Loucy (cell line): Measurements from ENCODE around the gene PSMF1.

ENCODE experiments used
- H2AFZ ChIP-seq: fragments of 200-600 bp; sonication (generic); 2 replicates; pipeline ENCODE4 v1.6.0; 2016; ENCODE audit warnings: antibody characterized with exemption, mild to moderate bottlenecking, low read length, moderate library complexity
- H3F3A ChIP-seq: fragments of 200-600 bp; 2 replicates; pipeline ENCODE4 v1.6.0; 2016; ENCODE audit warnings: antibody characterized with exemption, low read depth, mild to moderate bottlenecking
- H3K27me3 ChIP-seq: fragments of 200-600 bp; sonication (generic); 2 replicates; pipeline ENCODE4 v1.6.1; 2014; ENCODE audit warnings: low read length, mild to moderate bottlenecking; ENCODE audit not compliant: insufficient read depth, poor library complexity, severe bottlenecking
- H3K36me3 ChIP-seq: fragments of 200-600 bp; sonication (generic); 2 replicates; pipeline ENCODE4 v1.6.1; 2016; ENCODE audit warnings: low read length; ENCODE audit not compliant: insufficient read depth
- H3K4me1 ChIP-seq: fragments of 200-600 bp; sonication (generic); 2 replicates; pipeline ENCODE4 v1.5.1; 2014; ENCODE audit warnings: low read length, mild to moderate bottlenecking; ENCODE audit not compliant: insufficient read depth, poor library complexity, severe bottlenecking
- H3K4me2 ChIP-seq: fragments of 200-600 bp; sonication (generic); 2 replicates; pipeline ENCODE4 v1.6.0; 2014; ENCODE audit warnings: antibody characterized with exemption, low read length, low read depth, mild to moderate bottlenecking; ENCODE audit not compliant: poor library complexity, severe bottlenecking
- H3K4me3 ChIP-seq: fragments of 200-600 bp; sonication (generic); 2 replicates; pipeline ENCODE4 v1.5.1; 2014; ENCODE audit warnings: low read length, mild to moderate bottlenecking, mixed read lengths; ENCODE audit not compliant: poor library complexity, severe bottlenecking
- H3K79me2 ChIP-seq: fragments of 200-600 bp; sonication (generic); 2 replicates; pipeline ENCODE4 v1.6.1; 2014; ENCODE audit warnings: low read length; ENCODE audit not compliant: insufficient read depth
- H3K9ac ChIP-seq: fragments of 200-600 bp; sonication (generic); 2 replicates; pipeline ENCODE4 v1.6.0; 2014; ENCODE audit warnings: mild to moderate bottlenecking, low read depth, low read length, moderate library complexity; ENCODE audit not compliant: poor library complexity, severe bottlenecking
- H3K9me2 ChIP-seq: fragments of 200-600 bp; sonication (generic); replicated peaks from 2 replicates; pipeline ENCODE4 v1.6.1; 2016; ENCODE audit warnings: low read depth, low read length, mixed read lengths
- H3K9me3 ChIP-seq: fragments of 200-600 bp; sonication (generic); 2 replicates; pipeline ENCODE4 v1.6.1; 2014; ENCODE audit warnings: mild to moderate bottlenecking, antibody characterized with exemption, low read length, low read depth; ENCODE audit not compliant: insufficient read depth
- H4K20me1 ChIP-seq: fragments of 200-600 bp; sonication (generic); 2 replicates; pipeline ENCODE4 v1.6.0; 2014; ENCODE audit warnings: antibody characterized with exemption, low read length, mild to moderate bottlenecking; ENCODE audit not compliant: insufficient read depth, poor library complexity, severe bottlenecking
- EZH2phosphoT487 ChIP-seq: fragments of 200-600 bp; IDR thresholded peaks from 2 replicates; pipeline ENCODE4 v1.6.1; 2018; ENCODE audit warnings: antibody characterized with exemption, mild to moderate bottlenecking, moderate library complexity, borderline replicate concordance
- TF ChIP-seq, protein P1 (sequence below): fragments of 200-600 bp; sonication (generic); conservative IDR thresholded peaks from 2 replicates; pipeline ENCODE4 v1.5.1; 2014; ENCODE audit warnings: mild to moderate bottlenecking, antibody characterized with exemption, low read length

Gene PSMF1

DNA sequence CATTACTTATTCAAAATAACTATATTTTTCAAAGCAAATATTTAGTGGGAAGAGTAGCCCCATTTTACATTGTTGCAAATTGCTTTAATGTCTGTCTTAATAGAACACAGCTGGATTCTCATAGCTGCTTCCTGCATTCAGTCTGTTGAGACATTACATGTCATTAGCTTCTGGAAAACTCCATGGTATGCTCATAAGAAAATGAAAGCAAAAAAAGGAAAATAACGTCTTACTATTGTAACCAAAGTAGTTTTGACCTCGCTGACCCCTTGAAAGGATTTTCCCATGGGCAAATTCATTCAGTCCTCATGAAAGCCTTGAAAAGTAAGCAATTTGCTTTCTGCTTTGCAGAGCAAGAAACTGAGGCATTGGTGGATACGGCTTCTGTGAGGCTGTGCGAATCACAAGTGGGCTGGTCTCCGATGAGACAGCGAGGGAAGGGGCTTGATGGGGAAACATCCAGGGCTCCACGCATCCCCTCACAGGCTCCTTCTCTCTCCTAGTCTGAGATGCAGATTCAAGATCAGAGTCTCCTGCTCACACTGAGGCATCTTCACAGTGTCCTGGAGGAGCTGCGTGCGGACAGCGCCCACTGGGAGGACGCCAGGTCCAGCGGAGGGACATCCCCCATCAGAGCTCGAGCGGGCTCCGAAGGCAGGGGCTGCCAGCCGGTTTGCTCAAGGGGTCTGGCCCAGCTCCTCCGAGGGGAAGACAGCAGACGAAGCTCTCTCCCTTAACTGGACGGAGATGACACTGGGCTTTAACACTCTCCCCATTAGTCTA lies 88.2 kb downstream of the PSMF1 start:
- no peak overlapping the region for H3K9ac ChIP-seq
- TF ChIP-seq, protein P1, sequence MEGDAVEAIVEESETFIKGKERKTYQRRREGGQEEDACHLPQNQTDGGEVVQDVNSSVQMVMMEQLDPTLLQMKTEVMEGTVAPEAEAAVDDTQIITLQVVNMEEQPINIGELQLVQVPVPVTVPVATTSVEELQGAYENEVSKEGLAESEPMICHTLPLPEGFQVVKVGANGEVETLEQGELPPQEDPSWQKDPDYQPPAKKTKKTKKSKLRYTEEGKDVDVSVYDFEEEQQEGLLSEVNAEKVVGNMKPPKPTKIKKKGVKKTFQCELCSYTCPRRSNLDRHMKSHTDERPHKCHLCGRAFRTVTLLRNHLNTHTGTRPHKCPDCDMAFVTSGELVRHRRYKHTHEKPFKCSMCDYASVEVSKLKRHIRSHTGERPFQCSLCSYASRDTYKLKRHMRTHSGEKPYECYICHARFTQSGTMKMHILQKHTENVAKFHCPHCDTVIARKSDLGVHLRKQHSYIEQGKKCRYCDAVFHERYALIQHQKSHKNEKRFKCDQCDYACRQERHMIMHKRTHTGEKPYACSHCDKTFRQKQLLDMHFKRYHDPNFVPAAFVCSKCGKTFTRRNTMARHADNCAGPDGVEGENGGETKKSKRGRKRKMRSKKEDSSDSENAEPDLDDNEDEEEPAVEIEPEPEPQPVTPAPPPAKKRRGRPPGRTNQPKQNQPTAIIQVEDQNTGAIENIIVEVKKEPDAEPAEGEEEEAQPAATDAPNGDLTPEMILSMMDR: no peak
- no peak for TF ChIP-seq EZH2phosphoT487
- no peak overlapping the region for H3K4me2 ChIP-seq

DNA sequence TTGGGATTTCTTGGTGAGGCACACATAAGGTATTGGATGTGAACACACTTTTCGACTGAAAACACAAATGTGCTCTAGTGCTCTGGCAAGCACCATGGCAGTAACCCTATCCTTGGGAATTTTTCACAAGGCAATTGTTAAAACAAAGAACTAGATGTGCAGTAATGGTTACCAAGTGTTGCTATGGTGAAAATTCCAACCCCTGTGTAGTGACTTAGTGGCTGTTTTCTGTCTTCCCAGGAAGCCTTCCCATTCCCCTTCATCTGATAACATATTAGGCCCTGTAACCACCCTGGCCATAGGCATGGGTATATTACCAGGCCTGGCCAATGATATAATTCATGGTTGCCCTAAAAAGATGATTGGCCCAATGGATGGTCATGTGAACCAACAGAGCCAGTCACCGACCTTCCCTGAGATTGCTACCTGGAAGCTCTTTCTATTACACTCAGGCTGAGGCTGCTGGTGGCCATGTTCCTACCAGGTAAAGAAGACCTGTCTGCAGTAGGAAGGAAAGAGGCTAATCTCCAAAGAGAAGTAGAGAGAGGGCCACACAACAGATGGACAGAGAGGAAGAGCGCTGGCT lies 89.0 kb downstream of the PSMF1 start:
- no peak overlapping the region for H3K4me2 ChIP-seq
- H2AFZ ChIP-seq: no peak overlapping the region
- TF ChIP-seq, protein P1: no peak
- TF ChIP-seq EZH2phosphoT487: no peak

More for the DNA sequence above, 88.2 kb downstream of the PSMF1 start:
- H3K36me3 ChIP-seq: no peaks in the 10 kb centered on the region
- H2AFZ ChIP-seq: no peak overlapping the region
- no peak overlapping the region for H3K4me3 ChIP-seq
- no peaks in the 10 kb centered on the region for H3K27me3 ChIP-seq
- H4K20me1 ChIP-seq: no peaks in the 10 kb centered on the region
- H3F3A ChIP-seq: no peaks in the 10 kb centered on the region
- H3K9me2 ChIP-seq: no peaks in the 10 kb centered on the region
- H3K4me1 ChIP-seq: no peaks in the 10 kb centered on the region
- H3K79me2 ChIP-seq: no peaks in the 10 kb centered on the region
- no peaks in the 10 kb centered on the region for H3K9me3 ChIP-seq

DNA sequence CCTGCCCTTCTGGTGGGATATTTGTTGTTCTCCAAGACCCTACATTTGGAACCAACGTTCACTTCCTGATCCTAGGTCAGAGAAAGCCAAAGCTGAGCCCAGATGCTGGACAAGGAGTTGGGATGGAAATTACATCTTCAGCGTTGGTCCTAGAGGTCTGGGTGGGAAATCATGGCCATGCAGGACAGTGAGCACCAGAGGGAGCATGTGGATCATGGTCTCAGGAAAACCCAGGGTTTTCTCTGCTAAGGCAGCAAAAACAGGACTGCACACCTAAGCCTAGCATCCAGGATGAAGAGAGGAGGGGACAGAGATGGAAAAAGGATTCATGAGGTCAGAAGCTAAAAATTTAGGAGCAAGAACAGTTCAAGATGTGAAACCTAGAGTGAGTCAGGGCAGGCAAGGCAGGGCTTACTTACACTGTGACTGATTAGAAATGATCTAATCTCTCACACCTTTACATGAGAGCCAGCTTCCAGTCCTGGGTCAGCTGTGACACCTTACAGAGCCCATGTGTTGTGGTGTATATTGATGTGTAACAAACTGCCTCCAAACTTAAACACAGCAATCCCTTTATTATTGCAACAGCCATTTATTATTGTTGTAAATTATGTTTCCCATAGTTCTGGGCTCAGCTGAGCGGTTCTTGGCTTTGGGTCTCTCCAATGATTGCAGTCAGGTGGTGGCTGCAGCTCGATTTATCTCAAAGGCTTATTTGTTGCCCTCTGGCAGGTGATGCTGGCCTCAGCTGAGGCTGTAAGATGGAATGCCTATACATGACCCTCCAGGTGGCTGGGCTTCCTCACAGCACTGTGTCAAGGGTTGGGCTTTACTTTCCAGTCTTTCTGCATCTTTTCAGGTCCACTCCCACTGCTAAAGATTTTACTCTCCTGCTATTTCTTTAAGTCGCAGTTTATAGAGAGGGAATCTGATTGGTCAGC lies 91.3 kb downstream of the PSMF1 start:
- H3K79me2 ChIP-seq: no peaks in the 10 kb centered on the region
- H3K36me3 ChIP-seq: no peaks in the 10 kb centered on the region
- H3K27me3 ChIP-seq: no peaks in the 10 kb centered on the region
- no peaks in the 10 kb centered on the region for H3F3A ChIP-seq
- H3K4me1 ChIP-seq: no peaks in the 10 kb centered on the region
- H2AFZ ChIP-seq: no peak overlapping the region
- H3K9ac ChIP-seq: no peak overlapping the region
- TF ChIP-seq, protein P1: 0 out of 2 replicates have a peak, but pooled peaks have one; percentile 17
- TF ChIP-seq EZH2phosphoT487: no peak
- no peaks in the 10 kb centered on the region for H3K9me3 ChIP-seq
- no peak overlapping the region for H3K4me2 ChIP-seq
- H4K20me1 ChIP-seq: no peaks in the 10 kb centered on the region
- no peak overlapping the region for H3K4me3 ChIP-seq
- H3K9me2 ChIP-seq: no peaks in the 10 kb centered on the region

More for the DNA sequence above, 89.0 kb downstream of the PSMF1 start:
- H4K20me1 ChIP-seq: no peaks in the 10 kb centered on the region
- H3K9ac ChIP-seq: no peak overlapping the region
- H3K9me2 ChIP-seq: no peaks in the 10 kb centered on the region
- no peaks in the 10 kb centered on the region for H3K79me2 ChIP-seq
- no peaks in the 10 kb centered on the region for H3K4me1 ChIP-seq
- no peaks in the 10 kb centered on the region for H3K27me3 ChIP-seq
- H3K4me3 ChIP-seq: no peak overlapping the region
- no peaks in the 10 kb centered on the region for H3K9me3 ChIP-seq
- no peaks in the 10 kb centered on the region for H3F3A ChIP-seq
- H3K36me3 ChIP-seq: no peaks in the 10 kb centered on the region
